ENCODE data around the gene DNM1. TPM values are rescaled to one million over a fixed set of nuclear protein-coding genes. Genes with fewer than 3 reads are reported as not detected.

The DNM1 gene
- total and polyA plus RNA-seq, 7 donors, result 1.1 to 5.4 (median 2.1) TPM

DNA sequence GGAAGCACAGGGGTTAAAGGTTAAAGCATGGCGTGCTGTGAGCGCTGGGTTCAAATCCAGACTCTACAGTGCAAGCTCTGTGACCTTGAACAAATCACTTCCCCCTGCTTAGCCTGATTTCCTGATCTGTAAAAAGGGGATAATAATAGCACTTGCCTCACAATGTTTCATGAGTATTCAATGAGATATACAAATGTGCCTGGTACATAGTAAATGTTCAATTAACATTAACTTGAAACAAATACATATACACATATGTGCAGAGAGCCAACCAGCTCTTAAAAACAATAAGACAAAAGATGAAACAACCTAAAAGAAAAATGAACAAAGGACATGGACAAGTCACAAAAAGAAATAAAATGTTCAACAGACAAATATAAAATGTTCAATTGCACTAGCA is 15.8 kb upstream of the DNM1 start:
- peaks cover 0 to 81% of the 10 kb centered on the region in 2 donors for H3K36me3 ChIP-seq (ENCODE audit: insufficient read depth in 1 of 2, low read depth in 1 of 2)
- H3K4me1 ChIP-seq, result peaks cover 8% of the 10 kb centered on the region
- no peak overlapping the region for H3K4me3 ChIP-seq
- no peak for ATAC-seq
- no peaks in the 10 kb centered on the region for H3K27me3 ChIP-seq (ENCODE audit: insufficient read depth in 3 of 3, low read length in 2 of 3)
- H3K27ac ChIP-seq, result no peak overlapping the region
- TF ChIP-seq CTCF (IDR thresholded peaks at IDR 0.05), result no peak
- intact Hi-C loops (cut with DNase I), result no loop called here
- H3K9me3 ChIP-seq, result no peaks in the 10 kb centered on the region
- 93 to 95% (median 93%) methylated on average over 2 of the region's 2 CpGs for WGBS, 3 donors
- DNase-seq, result no peak

GRCh38 chr9:128188209-128188608 is 15.0 kb upstream of the DNM1 start:
- DNase-seq (no peak), ATAC-seq (no peak)
- Histone ChIP-seq H3K4me1 (peaks cover 12% of the 10 kb centered on the region), H3K27ac (no peak overlapping the region), H3K9me3 (no peaks in the 10 kb centered on the region), H3K36me3 (ENCODE audit: insufficient read depth in 1 of 2, low read depth in 1 of 2) (peaks cover 0 to 73% of the 10 kb centered on the region in 2 donors), H3K27me3 (ENCODE audit: insufficient read depth in 3 of 3, low read length in 2 of 3) (no peaks in the 10 kb centered on the region), H3K4me3 (no peak overlapping the region)
- intact Hi-C loops (cut with DNase I), result no loop called here
- WGBS, 3 donors, result 79 to 82% (median 80%) methylated on average over 1 of the region's 1 CpG
- no peak for TF ChIP-seq CTCF (IDR thresholded peaks at IDR 0.05)

GRCh38 chr9:128190013-128190412 is 13.2 kb upstream of the DNM1 start:
- peaks cover 0 to 55% of the 10 kb centered on the region in 2 donors for H3K36me3 ChIP-seq (ENCODE audit: insufficient read depth in 1 of 2, low read depth in 1 of 2)
- intact Hi-C loops (cut with DNase I), result loop anchor here in 1 of 2 donors (5.0 kb wide), 1 partner anchor 87 kb away; the partner anchor contains the start of genes GOLGA2 and SWI5
- WGBS, 3 donors, result 76 to 84% (median 83%) methylated on average over 2 of the region's 2 CpGs
- peak overlapping the region; percentile 89 for H3K4me3 ChIP-seq
- H3K9me3 ChIP-seq, result no peaks in the 10 kb centered on the region
- no peak overlapping the region for H3K27ac ChIP-seq
- H3K4me1 ChIP-seq, result peaks cover 16% of the 10 kb centered on the region
- no peak for DNase-seq
- no peak for TF ChIP-seq CTCF (IDR thresholded peaks at IDR 0.05)
- ATAC-seq, result no peak
- H3K27me3 ChIP-seq (ENCODE audit: insufficient read depth in 3 of 3, low read length in 2 of 3), result no peaks in the 10 kb centered on the region

- H3K9me3 ChIP-seq, result no peaks in the 10 kb centered on the region
- no peak for DNase-seq
- H3K4me1 ChIP-seq, result peaks cover 16% of the 10 kb centered on the region
- H3K27ac ChIP-seq, result peak overlapping the region; percentile 90
- intact Hi-C loops (cut with DNase I), result loop anchor here in 1 of 2 donors (5.0 kb wide), 1 partner anchor 87 kb away; the partner anchor contains the start of genes GOLGA2 and SWI5
- 17 to 21% (median 18%) methylated on average over 23 to 32 of the region's 32 CpGs for WGBS, 3 donors
- H3K27me3 ChIP-seq (ENCODE audit: insufficient read depth in 3 of 3, low read length in 2 of 3), result no peaks in the 10 kb centered on the region
- peak overlapping the region; percentile 89 for H3K4me3 ChIP-seq
- peak in 2 of 4 donors; percentile 5 to 8 for ATAC-seq
- H3K36me3 ChIP-seq (ENCODE audit: insufficient read depth in 1 of 2, low read depth in 1 of 2), result peaks cover 0 to 47% of the 10 kb centered on the region in 2 donors
- no peak for TF ChIP-seq CTCF (IDR thresholded peaks at IDR 0.05)
These were observed 12.4 kb upstream of the DNM1 start for GRCh38 chr9:128190516-128191405.
